GM08714 (cell line): ENCODE measurements around the gene FUOM.
A peak's percentile ranks its signal among the peaks of the same experiment; 100 is the strongest.

ENCODE experiments used
- H3K4me3 ChIP-seq: fragments of 200-500 bp; sonication (Bioruptor generic); 2 replicates; pipeline ENCODE4 v1.5.1; 2014; ENCODE audit warnings: mild to moderate bottlenecking, low read length, inconsistent platforms
- ZNF274 ChIP-seq: IDR thresholded peaks from 2 replicates; pipeline ENCODE4 v1.6.1; 2012; ENCODE audit warnings: mild to moderate bottlenecking, low read depth, low read length

Gene FUOM

DNA sequence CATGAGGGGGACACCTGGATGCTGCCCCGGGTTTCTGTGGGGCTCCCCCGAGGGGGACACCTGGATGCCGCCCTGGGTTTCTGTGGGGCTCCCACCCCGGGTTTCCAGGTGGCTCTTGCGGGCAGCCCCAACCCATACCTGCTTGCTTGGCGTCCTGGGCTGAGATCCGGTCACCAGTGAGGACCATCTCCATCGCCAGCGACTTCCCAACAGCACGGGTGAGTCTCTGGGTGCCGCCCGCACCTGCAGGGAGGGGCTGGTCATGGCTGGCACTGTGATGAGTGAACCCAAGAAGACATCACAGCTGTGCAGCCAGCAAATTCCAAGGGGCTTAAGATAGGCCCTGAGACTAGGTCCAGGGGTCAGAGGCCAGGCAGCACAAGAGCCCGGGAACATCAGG lies 8.9 kb upstream of the FUOM start:
- no peak overlapping the region for H3K4me3 ChIP-seq
- TF ChIP-seq ZNF274: no peak

DNA sequence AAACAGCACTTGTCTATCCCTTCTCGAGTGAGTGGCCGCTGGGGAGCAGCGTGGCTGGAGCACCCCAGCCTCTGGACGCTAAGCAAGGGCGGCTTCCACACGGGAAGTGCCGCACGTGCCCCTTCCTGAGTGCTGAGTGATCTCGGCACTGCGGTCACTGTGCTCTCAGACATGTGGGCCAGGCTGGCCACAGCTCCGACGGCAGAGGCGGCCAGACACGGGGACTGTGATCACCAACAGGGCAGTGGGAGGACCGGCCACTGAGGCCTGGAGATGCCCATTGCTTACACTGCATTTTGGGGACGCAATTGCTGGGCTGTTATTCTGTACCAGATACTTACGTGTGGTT lies 8.3 kb upstream of the FUOM start:
- TF ChIP-seq ZNF274: no peak
- H3K4me3 ChIP-seq: no peak overlapping the region

DNA sequence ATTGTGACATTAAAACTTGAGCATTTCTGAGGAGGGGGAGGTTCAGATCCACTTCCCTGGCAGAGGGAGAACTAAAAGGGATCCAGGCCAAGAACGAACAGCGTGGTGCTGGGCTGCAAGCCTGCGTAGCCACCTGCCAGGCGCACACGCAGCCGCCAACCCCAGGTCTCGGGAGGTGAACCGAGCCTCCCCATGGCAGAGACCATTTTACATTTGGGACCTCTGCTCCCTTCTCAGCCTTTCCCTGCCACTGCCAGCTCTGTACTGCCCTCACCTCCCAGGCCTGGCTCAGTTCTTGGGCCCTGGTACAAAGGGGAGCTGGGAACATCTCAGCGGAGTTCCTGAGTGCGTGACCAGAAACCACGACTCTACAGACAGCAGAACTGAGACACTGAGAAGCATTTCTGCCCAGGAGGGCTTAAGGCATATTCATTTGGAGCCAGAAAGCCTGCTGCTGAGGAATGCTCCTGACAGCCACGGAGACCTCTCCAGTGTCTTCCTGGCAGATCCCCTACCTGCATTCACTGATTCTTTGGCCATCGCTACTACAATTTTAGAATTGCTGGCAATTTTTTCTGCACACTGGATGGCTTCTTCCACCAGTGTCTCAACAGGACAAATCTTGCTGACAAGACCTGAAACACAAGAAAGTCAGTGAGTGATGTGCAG lies 7.8 kb upstream of the FUOM start:
- no peak for TF ChIP-seq ZNF274
- H3K4me3 ChIP-seq: no peak overlapping the region

DNA sequence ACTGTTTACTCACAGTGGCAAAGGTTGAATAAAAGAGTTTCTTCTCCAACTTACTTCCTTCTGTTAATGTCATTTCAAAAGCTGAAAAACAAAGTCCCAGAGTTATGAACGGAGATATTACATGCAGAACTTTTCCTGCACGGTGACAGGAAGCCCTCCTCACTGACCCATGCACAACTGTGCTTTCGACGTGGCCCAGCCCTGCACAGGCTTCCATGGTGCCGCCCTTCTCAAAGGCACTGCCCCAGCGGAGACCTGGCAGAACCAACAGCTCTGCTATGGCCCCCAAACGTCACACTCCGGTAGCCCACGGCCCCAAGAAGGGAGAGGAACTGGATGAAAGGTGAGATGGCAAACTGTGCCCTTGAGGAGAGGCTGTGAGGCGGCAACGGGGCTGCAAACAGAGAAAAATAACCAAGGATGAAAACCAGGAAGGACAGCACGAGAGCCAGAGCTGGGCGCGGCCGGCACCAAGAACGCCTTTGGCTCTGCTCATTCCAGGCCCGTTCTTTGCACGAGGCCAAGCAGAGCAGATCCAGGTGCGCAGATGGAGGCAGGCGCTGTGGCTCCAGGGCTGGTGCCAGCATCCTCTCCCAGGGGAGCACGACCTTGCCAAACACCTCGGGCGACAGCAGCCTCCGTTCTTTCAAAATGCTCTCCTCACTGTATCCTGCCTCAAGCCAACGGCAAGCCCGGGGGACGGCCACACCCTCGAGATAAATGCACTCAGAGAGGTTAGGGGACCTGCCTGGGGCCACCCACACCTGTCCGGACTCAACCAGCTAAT lies 7.0 kb upstream of the FUOM start:
- H3K4me3 ChIP-seq: no peak overlapping the region
- no peak for TF ChIP-seq ZNF274

DNA sequence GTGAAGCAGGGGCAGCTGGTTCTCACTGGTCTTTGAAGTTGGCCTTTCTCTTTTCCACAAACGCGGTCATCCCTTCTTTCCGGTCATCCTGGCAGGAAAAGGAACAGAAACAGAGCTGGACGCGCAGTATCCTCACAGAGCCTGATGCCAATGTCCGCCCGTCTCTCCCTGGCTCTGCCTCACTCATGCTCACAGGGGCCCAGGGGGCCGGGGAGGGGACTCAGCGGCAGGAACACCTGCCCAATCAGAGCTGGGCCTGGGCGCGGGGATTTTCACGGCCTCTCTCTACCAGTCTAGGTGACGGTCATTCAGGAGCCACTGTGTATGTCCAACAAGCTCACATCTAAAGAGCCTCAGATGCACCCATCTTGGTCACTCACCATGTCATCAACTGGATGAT lies 5.0 kb upstream of the FUOM start:
- no peak for TF ChIP-seq ZNF274
- H3K4me3 ChIP-seq: no peak overlapping the region

DNA sequence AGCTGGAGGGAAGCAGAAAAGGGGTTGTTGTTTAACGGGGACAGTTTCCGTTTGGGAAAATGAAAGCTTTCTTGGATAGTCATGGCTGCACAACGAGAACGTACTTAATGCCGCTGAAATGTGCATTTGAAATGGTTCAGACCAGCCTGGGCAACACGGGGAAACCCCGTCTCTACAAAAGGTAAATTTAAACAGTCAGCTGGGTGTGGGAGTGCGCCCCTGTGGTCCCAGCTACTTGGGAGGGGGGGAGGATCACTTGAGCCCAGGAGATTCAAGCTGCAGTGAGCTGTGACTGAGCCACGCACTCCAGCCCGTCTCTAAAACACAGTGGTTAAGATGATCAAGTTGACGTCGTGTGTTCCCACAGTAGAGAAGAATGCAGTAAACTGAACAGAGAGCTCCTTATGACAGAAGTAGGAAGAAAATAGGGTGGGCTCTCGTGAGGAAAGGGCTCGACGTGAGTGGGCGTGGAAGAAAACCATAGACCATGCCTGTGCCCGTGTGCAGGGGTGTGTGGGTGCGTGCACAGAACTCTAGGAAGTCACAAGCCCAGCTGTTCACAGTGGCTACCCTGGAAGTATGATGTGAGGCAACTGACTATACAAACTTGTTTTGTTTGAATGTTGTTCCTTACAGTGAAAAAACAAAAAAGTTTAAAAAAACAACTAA lies 4.1 kb upstream of the FUOM start:
- no peak overlapping the region for H3K4me3 ChIP-seq
- no peak for TF ChIP-seq ZNF274

DNA sequence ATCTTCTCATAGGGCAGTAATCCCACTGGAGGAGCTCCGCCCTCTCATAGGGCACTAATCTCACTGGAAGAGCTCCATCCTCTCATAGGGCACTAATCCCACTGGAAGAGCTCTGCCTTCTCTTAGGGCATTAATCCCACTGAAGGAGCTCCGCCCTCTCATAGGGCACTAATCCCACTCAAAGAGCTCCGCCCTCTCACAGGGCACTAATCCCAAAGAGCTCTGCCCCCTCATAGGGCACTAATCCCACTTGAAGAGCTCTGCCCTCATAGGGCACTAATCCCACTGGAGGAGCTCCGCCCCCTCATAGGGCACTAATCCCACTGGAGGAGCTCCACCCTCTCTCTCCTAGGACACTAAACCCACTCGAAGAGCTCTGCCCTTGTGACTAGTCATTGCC lies 3.4 kb upstream of the FUOM start:
- H3K4me3 ChIP-seq: no peak overlapping the region
- TF ChIP-seq ZNF274: no peak

DNA sequence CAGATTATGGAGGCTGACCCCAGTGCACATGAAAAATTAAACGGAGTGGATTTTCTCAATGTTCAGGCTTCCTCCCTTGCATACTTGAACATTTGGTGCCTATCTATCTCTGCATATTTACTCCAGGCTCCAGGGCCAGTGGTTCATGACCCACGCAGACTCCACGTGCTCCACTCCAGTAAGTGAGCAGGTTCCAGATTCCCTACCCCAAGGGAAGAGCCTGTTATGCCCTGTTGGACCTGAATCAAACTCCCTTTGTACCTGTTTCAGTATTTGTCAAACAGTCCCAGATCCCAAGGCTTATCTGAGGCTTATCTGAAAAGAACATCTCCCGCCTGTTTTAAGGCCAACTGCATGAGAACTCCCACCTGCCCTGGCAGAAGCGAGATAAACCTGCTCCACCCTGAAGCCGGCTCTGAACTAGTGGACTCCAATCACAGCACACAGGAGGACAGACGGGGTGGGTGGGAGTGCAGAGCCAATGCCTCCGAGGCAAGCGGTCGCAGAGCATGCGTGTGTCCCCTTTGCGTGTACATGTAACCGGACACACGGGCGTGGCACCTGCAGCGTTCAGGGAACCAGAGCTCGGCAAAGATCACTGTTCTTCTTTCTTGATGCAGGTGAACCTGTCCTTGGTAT lies 2.3 kb upstream of the FUOM start:
- no peak for TF ChIP-seq ZNF274
- H3K4me3 ChIP-seq: no peak overlapping the region

DNA sequence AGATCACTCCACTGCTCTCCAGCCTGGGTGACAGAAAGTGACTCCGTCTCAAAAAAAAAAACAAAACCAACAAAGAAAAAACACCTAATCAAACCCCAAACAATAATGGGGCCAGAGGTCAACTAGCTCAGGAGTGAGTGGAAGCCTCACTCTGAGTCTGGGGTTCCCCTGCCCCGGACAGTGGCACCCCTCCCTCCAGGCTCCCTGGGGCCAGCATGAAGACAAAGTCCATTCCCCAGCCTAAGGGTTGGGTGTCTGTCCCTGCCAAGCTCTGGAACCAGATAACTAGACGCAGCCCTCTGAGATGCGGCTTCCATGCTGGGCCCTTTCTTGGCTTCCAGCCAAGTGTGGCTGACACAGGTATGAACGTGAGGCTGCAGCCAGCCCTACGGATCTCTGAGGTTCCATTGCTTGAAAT lies 1.7 kb upstream of the FUOM start:
- no peak overlapping the region for H3K4me3 ChIP-seq
- TF ChIP-seq ZNF274: no peak

DNA sequence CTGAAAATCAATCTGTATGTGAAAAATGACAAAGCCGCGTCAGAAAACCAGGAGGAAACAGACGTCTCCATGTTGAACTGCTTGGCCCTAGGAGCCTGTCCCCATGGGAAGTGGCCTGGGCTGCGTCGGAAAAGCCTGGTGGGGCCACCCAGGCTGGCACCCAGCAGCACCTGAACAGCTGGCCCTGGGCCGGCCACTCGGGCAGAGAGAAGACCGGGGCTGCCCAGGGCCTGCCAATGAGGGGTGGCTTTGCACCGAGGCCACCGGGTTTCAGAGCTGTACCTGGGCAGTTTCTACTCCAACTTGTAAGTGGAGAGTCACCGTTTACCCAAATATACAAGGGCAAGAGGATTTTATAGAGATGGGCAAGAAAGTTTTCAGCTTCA lies 1.1 kb upstream of the FUOM start:
- no peak for TF ChIP-seq ZNF274
- H3K4me3 ChIP-seq: no peak overlapping the region

DNA sequence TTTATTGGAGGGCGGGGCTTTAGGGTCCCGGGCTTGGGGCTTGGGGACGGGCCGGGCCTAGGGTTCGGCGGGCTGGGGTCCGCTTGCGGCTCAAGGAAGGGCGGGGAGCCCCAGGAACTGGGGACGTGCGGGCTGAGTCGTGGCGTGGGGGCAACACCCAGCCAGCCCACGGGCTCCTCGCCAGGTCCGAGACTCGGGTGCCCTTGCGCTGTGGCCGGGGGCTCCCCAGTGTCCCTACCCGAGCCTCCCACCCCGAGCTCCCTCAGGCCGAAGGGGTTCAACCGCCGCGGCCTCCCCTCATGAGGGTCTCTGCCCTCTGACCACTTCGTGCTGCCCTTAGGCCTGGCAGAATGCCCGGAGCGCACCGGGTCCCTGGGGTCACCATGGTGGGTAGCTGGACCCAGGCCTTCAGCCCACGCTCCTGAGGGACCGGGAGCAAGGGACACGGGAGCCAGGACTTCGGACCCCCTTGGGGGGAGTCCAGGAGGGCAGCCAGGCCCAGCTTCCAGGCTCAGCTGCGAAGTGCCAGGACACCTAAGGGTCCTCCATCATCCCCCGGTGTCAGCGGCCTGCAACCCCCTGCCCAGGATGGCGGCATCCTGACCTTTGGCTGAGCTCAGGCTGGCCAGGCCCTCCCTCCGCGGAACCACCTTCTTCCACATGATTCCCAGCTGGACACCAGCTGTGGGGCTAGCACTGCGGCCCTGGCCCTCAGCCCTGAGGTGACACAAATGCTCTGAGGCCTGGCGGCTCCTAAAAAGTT lies 524 bp upstream of the FUOM start:
- no peak overlapping the region for H3K4me3 ChIP-seq
- TF ChIP-seq ZNF274: no peak

DNA sequence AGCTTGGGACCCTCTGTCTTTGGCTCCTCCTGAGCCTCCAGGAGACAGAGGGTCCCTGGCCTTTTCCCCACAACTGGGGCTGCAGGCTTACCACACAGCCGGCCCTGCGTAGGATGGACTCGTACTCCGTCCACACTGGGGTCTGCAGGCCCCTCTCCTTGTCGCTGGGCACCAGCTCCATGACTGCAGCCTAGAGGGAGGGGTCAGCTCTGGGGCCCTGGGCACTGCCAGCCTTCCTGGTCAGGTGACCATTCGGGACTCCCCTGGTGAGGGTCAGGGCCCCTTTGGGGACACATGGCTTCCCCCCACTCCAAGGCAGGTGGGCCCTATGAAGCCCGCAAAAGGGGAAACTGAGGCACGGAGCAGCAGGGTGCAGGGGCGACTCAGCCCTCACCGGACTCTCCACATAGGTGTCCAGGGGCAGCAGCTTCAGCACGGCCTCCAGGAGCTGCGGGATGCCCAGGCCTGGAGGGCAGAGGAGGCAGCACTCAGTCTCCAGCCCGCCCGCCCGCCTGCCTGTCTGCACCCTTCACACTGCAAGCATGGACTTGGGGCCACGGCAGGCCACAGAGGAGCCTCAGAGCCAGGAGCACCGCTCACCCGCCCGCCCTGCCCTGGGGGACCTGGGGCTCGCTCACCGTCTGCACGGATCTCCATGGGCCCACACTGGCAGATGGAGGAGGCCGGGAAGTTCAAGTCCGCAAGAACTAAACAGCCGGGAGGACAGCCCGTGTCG lies 1.1 kb downstream of the FUOM start:
- TF ChIP-seq ZNF274: no peak
- peak overlapping the region; percentile 62; the same call in 1 of the 2 replicates for H3K4me3 ChIP-seq

DNA sequence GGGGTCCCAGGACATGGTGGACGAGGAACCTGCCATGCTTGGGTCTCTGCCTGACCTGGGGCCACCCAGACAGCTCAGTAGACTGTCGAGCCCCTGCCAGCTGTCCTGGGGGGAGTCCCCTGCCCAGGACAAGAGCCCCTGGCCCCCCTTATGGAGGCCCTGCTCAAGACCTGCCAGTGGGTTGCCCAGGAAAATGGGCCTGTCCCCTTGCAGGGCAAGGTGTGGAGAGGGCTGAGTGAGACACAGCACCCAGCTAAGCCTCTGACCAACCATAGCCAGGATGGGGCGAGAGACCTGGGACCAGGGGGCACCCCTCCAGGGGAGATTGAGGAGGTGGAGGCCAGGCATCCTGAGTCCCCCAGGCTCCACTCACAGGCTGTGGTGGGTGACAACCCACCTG lies 1.8 kb downstream of the FUOM start:
- H3K4me3 ChIP-seq: no peak overlapping the region
- TF ChIP-seq ZNF274: no peak
